H1 (cell line): ENCODE measurements around the gene KRT84. TPM values are rescaled to one million over a fixed set of nuclear protein-coding genes. Genes with fewer than 3 reads are reported as not detected.

Experiments
- GTF2F1 ChIP-seq: IDR thresholded peaks from 2 replicates; pipeline ENCODE4 v1.6.1; 2012; ENCODE audit warnings: low read depth, low read length, improper control_type of control experiment, borderline replicate concordance
- JUN ChIP-seq: IDR thresholded peaks from 2 replicates; pipeline ENCODE4 v1.6.1; 2011; ENCODE audit warnings: low read depth, mild to moderate bottlenecking, improper control_type of control experiment, low read length
- POLR2A ChIP-seq, 2 experiments: IDR thresholded peaks; 1 replicate in 1 of 2; 2 replicates in 1 of 2; pipeline ENCODE4 v1.6.1; 2011; ENCODE audit warnings: low read depth in 2 of 2, low read length in 2 of 2, mild to moderate bottlenecking in 2 of 2; ENCODE audit errors: control extremely low read depth in 1 of 2
- SP1 ChIP-seq: IDR thresholded peaks from 2 replicates; pipeline ENCODE4 v1.6.1; 2011; ENCODE audit warnings: low read depth, low read length
- TAF1 ChIP-seq: IDR thresholded peaks from 2 replicates; pipeline ENCODE4 v1.6.1; 2011; ENCODE audit warnings: mild to moderate bottlenecking, low read depth, low read length
- ZNF274 ChIP-seq: IDR thresholded peaks from 2 replicates; pipeline ENCODE4 v1.7.0; 2012; ENCODE audit warnings: low read length, borderline replicate concordance; ENCODE audit errors: extremely low read depth
- polyA plus RNA-seq, 7 experiments: library from polyadenylated mRNA; depleted of rRNA in 3 of 7; stranded (reverse) in 5 of 7; unstranded in 2 of 7; fragments of >200 nt in 5 of 7; fragments of 200-250 nt in 2 of 7; gene quantifications; 1 replicate in 5 of 7; 2 replicates in 1 of 7; 4 replicates in 1 of 7; pipeline versions ENCODE4 v1.2.1 to v1.2.3, GENCODE V29; 2011 to 2013; ENCODE audit warnings: missing spikeins in 2 of 7, mixed read lengths in 2 of 7
- total RNA-seq: library from RNA; stranded (reverse); fragmentation: NEBNext Ultra II Directional; extraction: Animal tissue kit (Norgen Biotek cat#: 25700); gene quantifications from 2 replicates; pipeline ENCODE4 v1.2.1, GENCODE V29; 2021

The KRT84 gene
- total and polyA plus RNA-seq, 2 of the 8 experiments (the other 6 are each of a cell fraction or from before 2014, with no cell fraction given), result not detected

DNA sequence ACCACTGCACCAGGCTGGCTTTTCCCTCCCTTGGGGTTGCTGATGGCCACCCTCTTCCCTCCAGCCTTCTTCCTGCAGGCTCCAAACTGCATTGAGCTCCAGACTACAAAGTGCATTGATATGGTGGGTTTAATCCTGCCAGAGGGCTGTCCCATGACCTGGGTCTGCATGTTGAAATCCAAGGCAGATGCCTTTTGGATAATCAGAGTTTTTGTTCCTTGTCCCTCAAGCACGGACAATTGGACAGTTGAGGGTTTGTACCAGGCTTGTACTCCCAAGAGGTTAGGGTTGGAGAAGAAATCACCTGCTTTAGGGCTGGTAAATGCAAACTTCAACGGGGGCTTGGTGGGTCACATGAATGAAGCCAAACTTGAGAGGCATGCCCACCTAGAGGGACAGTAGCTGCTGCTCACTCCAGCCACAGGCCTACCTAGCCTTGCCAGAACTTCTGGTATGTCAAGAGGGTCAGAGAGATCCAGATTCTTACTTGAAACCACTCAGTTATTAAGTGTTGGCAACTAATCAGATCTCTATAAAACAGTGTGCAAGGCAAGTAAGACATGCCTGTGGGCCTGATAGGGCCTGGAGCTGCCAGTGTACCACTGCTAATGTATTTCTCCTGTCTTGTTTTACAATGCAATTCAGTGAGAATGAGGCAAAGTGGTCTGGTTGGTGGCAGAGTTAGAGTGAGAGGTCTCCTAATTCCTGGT lies 42.5 kb downstream of the KRT84 start (continued):
- TF ChIP-seq SP1, result no peak
- TF ChIP-seq POLR2A (IDR thresholded peaks at IDR 0.05; ENCODE audit: control extremely low read depth in 1 of 2, low read depth in 2 of 2, low read length in 2 of 2), result no peak
- TF ChIP-seq GTF2F1, result no peak
- no peak for TF ChIP-seq JUN
- TF ChIP-seq TAF1, result no peak
- TF ChIP-seq ZNF274, result no peak
